GM12874 (cell line): ENCODE data around the gene NYAP1.

Source experiments
- CTCF ChIP-seq: IDR thresholded peaks from 2 replicates; pipeline ENCODE4 v1.5.1; 2011; ENCODE audit warnings: low read depth, mild to moderate bottlenecking, control low read depth, low read length, moderate library complexity; ENCODE audit not compliant: insufficient read depth

Gene NYAP1

DNA sequence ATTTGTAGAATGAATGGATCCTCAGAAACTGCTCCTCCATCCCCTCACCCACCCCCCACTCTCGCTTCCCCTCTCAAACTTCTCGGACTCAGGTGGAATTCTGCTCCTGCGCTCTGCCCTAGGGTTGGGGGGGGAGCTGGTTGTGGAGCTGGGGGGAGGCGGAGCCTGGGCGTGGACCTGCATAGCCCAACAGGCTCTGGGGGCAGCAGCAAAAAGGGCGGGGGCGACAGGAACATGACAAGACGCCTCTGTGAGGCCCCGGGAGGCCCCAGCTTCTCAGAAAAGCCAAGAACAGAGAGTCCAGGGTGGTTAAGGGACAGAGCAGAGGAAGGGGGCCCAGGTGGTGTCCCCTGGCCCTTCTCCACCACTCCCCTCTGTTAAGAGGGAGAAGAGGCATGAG lies 8.2 kb upstream of the NYAP1 start:
- no peak for TF ChIP-seq CTCF

DNA sequence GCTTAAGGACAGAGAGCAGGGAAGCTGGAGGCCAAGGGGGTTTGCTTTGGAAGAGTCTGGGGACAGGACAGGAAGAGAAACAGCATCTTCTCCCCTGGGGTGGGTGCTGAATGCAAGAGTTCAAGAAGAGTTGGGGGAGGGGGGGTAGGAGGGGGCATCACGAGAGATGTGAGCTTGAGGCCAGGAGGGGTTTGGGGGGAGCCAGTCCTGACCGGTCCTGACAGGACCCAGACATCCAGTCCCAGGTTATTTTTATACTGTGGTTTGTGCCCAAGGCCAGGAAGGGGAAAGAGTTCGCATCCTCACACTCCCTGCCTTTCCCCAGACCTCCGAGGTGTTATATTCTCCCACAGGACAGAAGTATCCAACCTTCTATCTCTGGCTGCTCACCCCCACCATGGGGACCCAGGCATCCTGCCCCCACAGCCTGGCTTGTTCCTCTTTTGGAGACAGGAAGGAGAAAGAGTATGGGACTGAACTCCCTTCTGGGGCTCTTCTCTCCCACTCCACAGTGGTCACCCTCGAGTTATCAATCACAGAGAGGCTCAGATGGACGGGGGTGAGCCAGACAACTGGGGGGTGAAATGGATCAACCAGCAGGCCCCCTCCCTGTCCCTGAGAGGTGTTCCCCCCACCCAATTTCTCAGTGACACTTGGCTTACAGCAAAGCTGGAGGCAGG lies 7.5 kb upstream of the NYAP1 start:
- TF ChIP-seq CTCF = no peak

DNA sequence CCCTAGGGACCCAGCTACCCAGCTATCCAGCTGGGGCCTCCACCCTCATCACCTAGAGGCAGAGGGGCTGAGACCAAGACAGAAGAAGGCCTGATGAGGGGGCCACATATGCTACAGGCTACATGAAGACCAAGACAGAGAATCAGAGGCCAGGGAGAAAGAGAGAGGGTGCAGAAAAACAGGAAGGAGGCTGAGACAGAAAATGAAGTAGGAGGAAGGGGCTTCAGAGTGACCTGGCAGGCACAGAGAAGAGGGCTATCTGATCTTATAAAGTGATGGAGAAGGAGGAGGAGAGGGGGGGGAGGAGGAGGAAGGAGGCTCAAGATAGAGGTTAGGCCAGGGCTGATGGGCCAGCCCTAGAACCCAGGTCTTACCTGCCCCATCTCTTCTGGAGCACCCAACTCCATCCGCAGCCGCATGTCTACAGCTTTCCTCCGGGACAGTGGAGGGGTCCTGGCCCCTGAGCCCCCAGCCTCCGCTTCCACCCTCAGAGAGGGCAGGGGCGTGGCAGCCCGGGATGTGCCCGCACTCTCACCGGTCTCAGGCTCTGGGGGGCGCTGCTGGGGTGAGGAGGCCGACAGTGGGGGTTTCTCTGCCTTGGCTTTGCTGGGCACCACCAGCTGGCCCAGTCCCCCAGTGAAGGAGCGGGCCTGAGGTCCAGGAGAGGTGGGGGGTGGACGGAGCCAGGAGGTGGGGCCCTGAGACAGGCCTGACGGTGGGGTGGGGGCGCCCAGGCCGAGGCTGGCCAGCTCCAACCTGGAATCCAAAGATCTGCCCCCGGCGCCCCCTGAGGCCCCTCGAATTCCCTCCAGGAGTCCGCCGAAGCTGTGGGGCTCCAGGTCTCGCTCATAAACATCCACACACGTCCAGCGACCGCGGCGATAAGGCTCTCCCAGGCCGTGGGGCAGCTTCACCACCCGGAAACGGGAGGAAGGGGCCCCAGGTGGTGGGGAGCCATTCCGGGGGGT lies 6.5 kb upstream of the NYAP1 start:
- peak; percentile 65 for TF ChIP-seq CTCF

DNA sequence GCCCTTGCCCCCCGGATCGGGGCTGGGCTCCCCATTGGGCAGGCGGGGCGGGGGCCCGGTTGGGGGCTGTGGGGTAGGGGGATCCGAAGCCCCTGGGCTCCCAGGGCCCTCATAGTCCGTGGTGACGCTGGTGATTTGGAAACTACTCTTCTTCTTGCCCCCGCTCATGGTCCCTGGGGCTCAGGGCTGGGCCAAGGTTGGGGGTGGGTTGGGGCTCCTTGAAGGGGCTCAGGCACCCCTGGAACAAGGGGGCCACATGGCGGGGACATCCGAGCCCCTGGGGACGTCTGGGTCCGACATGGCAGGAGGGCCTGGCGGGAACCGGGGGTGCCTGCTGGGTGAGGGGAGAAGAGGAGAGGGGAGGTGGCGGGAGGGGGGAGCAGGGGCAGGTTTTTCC lies 5.9 kb upstream of the NYAP1 start:
- TF ChIP-seq CTCF = no peak

DNA sequence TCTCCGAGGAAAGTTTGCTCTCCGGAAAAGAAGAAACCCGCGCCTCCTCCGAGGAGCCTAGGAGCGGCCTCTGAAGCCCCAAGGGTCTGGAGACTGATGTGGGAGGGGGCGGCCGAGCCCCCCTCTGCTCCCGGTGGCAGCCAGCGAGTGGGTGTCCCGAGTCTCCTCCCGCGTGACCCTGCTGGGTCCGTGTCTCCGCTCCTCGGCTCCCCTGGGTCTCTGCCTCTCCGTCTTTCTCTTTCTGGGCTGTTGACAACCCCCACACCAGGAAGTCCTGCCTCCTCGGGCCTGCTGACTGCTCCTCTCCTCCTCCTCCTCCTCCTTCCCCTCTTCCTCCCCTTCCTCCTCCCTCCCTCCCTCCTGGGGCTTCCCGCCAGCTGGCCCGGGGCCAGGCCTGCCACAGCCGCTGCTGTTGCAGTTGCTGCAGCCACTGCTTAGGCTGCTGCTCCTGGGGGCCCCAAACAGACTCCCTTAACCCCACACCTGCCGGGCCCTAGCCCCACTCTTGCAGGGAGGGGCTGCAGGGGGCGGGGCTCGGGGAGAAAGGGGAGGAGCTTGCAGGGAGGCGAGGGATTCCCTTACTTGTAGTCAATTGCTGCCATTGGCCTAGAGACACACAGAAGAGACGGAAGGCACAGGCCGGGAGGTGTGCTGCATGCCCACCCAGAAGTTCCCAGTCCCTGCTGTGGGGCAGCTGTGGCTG lies 4.6 kb upstream of the NYAP1 start, which contains the start of gene TSC22D4:
Gene TSC22D4 (minus strand): TSS at position 257 of the 703 bp plus-strand sequence. CDS start 1,176 bp downstream, outside the sequence.
- no peak for TF ChIP-seq CTCF

- TF ChIP-seq CTCF = no peak
Measured at GRCh38 chr7:100481466-100481865, 2.3 kb upstream of the NYAP1 start.

GRCh38 chr7:100482728-100483089 lies 1.0 kb upstream of the NYAP1 start:
- TF ChIP-seq CTCF = no peak
